OCI-LY7 (cell line): Measurements from ENCODE around the gene PARP16. TPM values are rescaled to one million over a fixed set of nuclear protein-coding genes. Genes with fewer than 3 reads are reported as not detected.
"Not testable (repeated sequence)": the region's sequence is repeated elsewhere in the genome, so short reads cannot be mapped to it uniquely, and the experiment has no call there.

Source experiments
- BruUV-seq: library from RNA; stranded (reverse); fragments of 400-500 nt; replicated peaks from 2 replicates; lab custom pipeline; 2021; lab: Mats Ljungman, UMichigan
- CTCF ChIA-PET: fragments of 300-600 bp; sonication (Branson Sonifier 250); formaldehyde crosslinking; loops from one replicate; lab custom pipeline; 2022; ENCODE audit warnings: antibody characterized with exemption; ENCODE audit not compliant: unreplicated experiment; lab: Charles Lee
- POLR2A ChIA-PET: fragments of 300-600 bp; sonication (Branson Sonifier 250); formaldehyde crosslinking; loops from one replicate; lab custom pipeline; 2022; ENCODE audit warnings: antibody characterized with exemption; lab: Charles Lee
- DNase-seq: peaks from one replicate; pipeline ENCODE4 v3.0.0-alpha.2; 2015; ENCODE audit warnings: low spot score
- H2AFZ ChIP-seq: fragments of 200-600 bp; sonication (generic), shearing (Covaris generic); 2 replicates; pipeline ENCODE4 v1.6.1; 2014; ENCODE audit warnings: mild to moderate bottlenecking, antibody characterized with exemption, low read length, moderate library complexity
- H3K27ac ChIP-seq: fragments of 200-600 bp; sonication (generic); 2 replicates; pipeline ENCODE4 v1.5.1; 2014; ENCODE audit warnings: mixed run types, low read depth, mild to moderate bottlenecking, moderate library complexity, low read length, inconsistent platforms; ENCODE audit not compliant: poor library complexity, severe bottlenecking
- H3K36me3 ChIP-seq: fragments of 200-600 bp; sonication (generic); 2 replicates; pipeline ENCODE4 v1.6.1; 2014; ENCODE audit warnings: mild to moderate bottlenecking, antibody characterized with exemption, low read length, moderate library complexity, mixed read lengths; ENCODE audit not compliant: insufficient read depth
- H3K4me1 ChIP-seq: fragments of 200-600 bp; sonication (generic); 2 replicates; pipeline ENCODE4 v1.5.1; 2014; ENCODE audit warnings: mild to moderate bottlenecking, low read length; ENCODE audit not compliant: insufficient read depth, poor library complexity, severe bottlenecking
- H3K4me2 ChIP-seq: fragments of 200-600 bp; sonication (generic); 2 replicates; pipeline ENCODE4 v1.6.1; 2014; ENCODE audit warnings: mild to moderate bottlenecking, low read length
- H3K4me3 ChIP-seq: fragments of 200-600 bp; sonication (generic); 2 replicates; pipeline ENCODE4 v1.5.1; 2014; ENCODE audit warnings: mild to moderate bottlenecking, low read depth, low read length; ENCODE audit not compliant: poor library complexity, severe bottlenecking
- H3K79me2 ChIP-seq: fragments of 200-600 bp; sonication (generic); 2 replicates; pipeline ENCODE4 v1.6.1; 2016; ENCODE audit warnings: low read depth, mild to moderate bottlenecking, low read length, moderate library complexity, mixed read lengths; ENCODE audit not compliant: insufficient read depth
- H3K9me2 ChIP-seq: fragments of 200-600 bp; sonication (generic); 2 replicates; pipeline ENCODE4 v1.6.1; 2016; ENCODE audit warnings: mild to moderate bottlenecking, low read length, mixed read lengths; ENCODE audit not compliant: insufficient read depth
- H3K9me3 ChIP-seq: fragments of 200-600 bp; sonication (generic); 2 replicates; pipeline ENCODE4 v1.6.1; 2014; ENCODE audit warnings: mild to moderate bottlenecking, mixed run types, low read length, mixed read lengths
- H4K20me1 ChIP-seq: fragments of 200-600 bp; sonication (generic); 2 replicates; pipeline ENCODE4 v1.6.1; 2014; ENCODE audit warnings: mild to moderate bottlenecking, antibody characterized with exemption, low read length, moderate library complexity, mixed read lengths; ENCODE audit not compliant: insufficient read depth
- EZH2phosphoT487 ChIP-seq: fragments of 200-600 bp; sonication (generic); IDR thresholded peaks from 2 replicates; pipeline ENCODE4 v1.6.1; 2018; ENCODE audit warnings: low read depth, borderline replicate concordance, mild to moderate bottlenecking, mixed run types, antibody characterized with exemption, low read length, moderate library complexity, mixed read lengths
- intact Hi-C: fragments of 100-400 bp; cut with micrococcal nuclease; formaldehyde crosslinking; loops from one replicate; pipeline ENCODE4 v1.10.0; 2022; ENCODE audit not compliant: unreplicated experiment
- total RNA-seq, 2 experiments: library from RNA; depleted of rRNA in 1 of 2; stranded (reverse); fragments of >200 nt in 1 of 2; shearing (Covaris generic) in 1 of 2; gene quantifications; 2 replicates each; pipeline ENCODE4 v1.2.3, GENCODE V29; 2014 to 2022
- TF ChIP-seq, protein P1 (sequence below): fragments of 200-600 bp; sonication (generic); conservative IDR thresholded peaks from 2 replicates; pipeline ENCODE4 v1.5.1; 2014; ENCODE audit warnings: mild to moderate bottlenecking, antibody characterized with exemption, low read length, moderate library complexity, mixed read lengths

Gene PARP16
- total RNA-seq, 2 experiments from 2014 or later = 21.2 to 24.9 TPM

DNA sequence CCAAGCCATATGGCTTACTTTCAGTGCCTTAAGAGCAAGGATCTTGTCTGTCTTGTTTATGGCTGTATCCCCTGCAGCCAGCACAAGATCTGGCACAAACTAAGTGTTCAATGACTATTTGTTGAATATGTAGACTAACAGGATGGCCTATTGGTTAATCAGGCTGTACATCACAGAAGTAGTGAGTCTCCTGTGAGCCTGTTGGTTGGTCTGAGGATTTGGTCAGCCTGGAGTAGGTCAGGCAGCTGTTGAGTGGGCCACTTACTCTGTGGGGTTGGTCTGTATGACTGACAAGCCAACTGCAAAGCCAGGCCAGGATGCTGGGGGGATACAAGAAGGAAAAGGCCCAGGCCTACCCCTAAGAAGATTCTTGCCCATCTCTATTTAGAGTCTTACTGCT is 42.0 kb downstream of the PARP16 start:
- CTCF ChIA-PET = no interaction called here
- intact Hi-C loops = no loop called here
- TF ChIP-seq, protein P1, sequence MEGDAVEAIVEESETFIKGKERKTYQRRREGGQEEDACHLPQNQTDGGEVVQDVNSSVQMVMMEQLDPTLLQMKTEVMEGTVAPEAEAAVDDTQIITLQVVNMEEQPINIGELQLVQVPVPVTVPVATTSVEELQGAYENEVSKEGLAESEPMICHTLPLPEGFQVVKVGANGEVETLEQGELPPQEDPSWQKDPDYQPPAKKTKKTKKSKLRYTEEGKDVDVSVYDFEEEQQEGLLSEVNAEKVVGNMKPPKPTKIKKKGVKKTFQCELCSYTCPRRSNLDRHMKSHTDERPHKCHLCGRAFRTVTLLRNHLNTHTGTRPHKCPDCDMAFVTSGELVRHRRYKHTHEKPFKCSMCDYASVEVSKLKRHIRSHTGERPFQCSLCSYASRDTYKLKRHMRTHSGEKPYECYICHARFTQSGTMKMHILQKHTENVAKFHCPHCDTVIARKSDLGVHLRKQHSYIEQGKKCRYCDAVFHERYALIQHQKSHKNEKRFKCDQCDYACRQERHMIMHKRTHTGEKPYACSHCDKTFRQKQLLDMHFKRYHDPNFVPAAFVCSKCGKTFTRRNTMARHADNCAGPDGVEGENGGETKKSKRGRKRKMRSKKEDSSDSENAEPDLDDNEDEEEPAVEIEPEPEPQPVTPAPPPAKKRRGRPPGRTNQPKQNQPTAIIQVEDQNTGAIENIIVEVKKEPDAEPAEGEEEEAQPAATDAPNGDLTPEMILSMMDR = no peak
- no peak for TF ChIP-seq EZH2phosphoT487
- no peak for DNase-seq
- no peaks in the 10 kb centered on the region for H3K36me3 ChIP-seq
- no peak overlapping the region for H2AFZ ChIP-seq
- H3K27ac ChIP-seq = no peak overlapping the region
- no peaks in the 10 kb centered on the region for H4K20me1 ChIP-seq
- no peaks in the 10 kb centered on the region for H3K9me3 ChIP-seq
- H3K4me2 ChIP-seq = no peak overlapping the region
- H3K9me2 ChIP-seq = no peaks in the 10 kb centered on the region
- H3K79me2 ChIP-seq = no peaks in the 10 kb centered on the region
- POLR2A ChIA-PET = no interaction called here
- no TSS peak for BruUV-seq
- no peaks in the 10 kb centered on the region for H3K4me1 ChIP-seq
- no peak overlapping the region for H3K4me3 ChIP-seq

DNA sequence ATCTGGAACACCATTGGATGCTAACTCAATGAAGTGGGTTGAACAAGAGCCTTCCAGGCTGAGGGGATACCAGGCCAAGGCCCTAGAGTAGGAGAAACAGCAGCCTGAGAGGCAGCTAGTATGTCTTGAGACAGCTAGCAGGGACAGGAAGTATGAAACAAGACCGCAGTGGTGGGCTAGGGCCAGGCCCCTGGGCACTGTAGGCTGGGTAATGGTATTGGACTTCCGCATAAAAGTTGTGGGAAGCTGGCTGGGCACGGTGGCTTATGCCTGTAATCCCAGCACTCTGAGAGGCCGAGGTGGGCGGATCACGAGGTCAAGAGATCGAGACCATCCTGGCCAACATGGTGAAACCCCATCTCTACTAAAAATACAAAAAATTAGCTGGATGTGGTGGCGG is 50.2 kb downstream of the PARP16 start:
- H3K79me2 ChIP-seq, intact Hi-C loops, H3K9me2 ChIP-seq, H2AFZ ChIP-seq, H3K4me2 ChIP-seq, H3K9me3 ChIP-seq, CTCF ChIA-PET, DNase-seq, H3K27ac ChIP-seq, BruUV-seq, H3K36me3 ChIP-seq, H4K20me1 ChIP-seq, H3K4me1 ChIP-seq, H3K4me3 ChIP-seq: not testable (repeated sequence)
- POLR2A ChIA-PET = interaction anchor here (0.7 kb wide), 2 partner anchors 11 to 53 kb away, joined by 3 to 4 read pairs; no protein-coding TSS in a partner anchor

DNA sequence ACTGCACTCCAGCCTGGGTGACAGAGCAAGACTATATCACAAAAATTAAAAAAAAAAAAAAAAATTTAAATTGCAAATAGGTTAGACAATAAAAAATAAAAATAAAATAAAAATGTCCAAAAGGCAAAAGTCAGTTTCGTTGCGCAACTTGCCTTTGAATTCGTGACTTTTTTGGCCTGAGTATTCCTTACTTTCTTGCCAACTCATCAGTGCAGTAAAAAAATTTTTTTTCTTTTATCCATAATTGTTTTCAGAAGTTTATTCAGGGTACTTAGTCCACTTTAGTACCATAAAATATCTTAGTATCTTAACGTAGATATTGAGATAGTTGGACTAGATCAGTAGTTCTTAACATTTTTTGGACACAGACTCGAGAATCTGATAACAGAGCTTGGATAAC is 53.0 kb downstream of the PARP16 start:
- Histone ChIP-seq H3K4me2 (no peak overlapping the region), H2AFZ (no peak overlapping the region), H3K79me2 (no peaks in the 10 kb centered on the region), H3K9me3 (no peaks in the 10 kb centered on the region), H4K20me1 (no peaks in the 10 kb centered on the region), H3K4me1 (no peaks in the 10 kb centered on the region), H3K27ac (no peak overlapping the region), H3K9me2 (no peaks in the 10 kb centered on the region), H3K4me3 (no peak overlapping the region), H3K36me3 (no peaks in the 10 kb centered on the region)
- ChIA-PET CTCF (no interaction called here), POLR2A (interaction anchor here (0.6 kb wide), 1 partner anchor 60 kb away, joined by 3 read pairs; no protein-coding TSS in a partner anchor)
- no TSS peak for BruUV-seq
- TF ChIP-seq, protein P1 = no peak
- TF ChIP-seq EZH2phosphoT487 = no peak
- DNase-seq = no peak
- intact Hi-C loops = no loop called here
